IPS-20b (cell line): ENCODE measurements around the gene CRYL1.
A peak's percentile ranks its signal among the peaks of the same experiment; 100 is the strongest.

ENCODE experiments used
- H3K27ac ChIP-seq: one replicate; pipeline ENCODE4 v1.5.1; 2013; ENCODE audit warnings: low read length
- H3K27me3 ChIP-seq: 2 replicates; pipeline ENCODE4 v1.6.1; 2013; ENCODE audit warnings: mild to moderate bottlenecking, low read length, inconsistent platforms; ENCODE audit not compliant: insufficient read depth
- H3K36me3 ChIP-seq: 2 replicates; pipeline ENCODE4 v1.6.1; 2013; ENCODE audit warnings: low read depth, mild to moderate bottlenecking, inconsistent platforms, low read length, moderate library complexity; ENCODE audit not compliant: insufficient read depth
- H3K4me1 ChIP-seq: 2 replicates; pipeline ENCODE4 v1.6.1; 2013; ENCODE audit warnings: mild to moderate bottlenecking, control low read depth, inconsistent platforms, low read length, moderate library complexity; ENCODE audit not compliant: insufficient read depth
- H3K4me3 ChIP-seq: 2 replicates; pipeline ENCODE4 v1.5.1; 2013; ENCODE audit warnings: mild to moderate bottlenecking, low read length, inconsistent platforms
- H3K9ac ChIP-seq: 2 replicates; pipeline ENCODE4 v1.6.1; 2013; ENCODE audit warnings: low read depth, mild to moderate bottlenecking, inconsistent platforms, low read length, moderate library complexity
- H3K9me3 ChIP-seq: 2 replicates; pipeline ENCODE4 v1.6.1; 2013; ENCODE audit warnings: mild to moderate bottlenecking, low read depth, low read length, inconsistent platforms; ENCODE audit not compliant: insufficient read depth

CRYL1 gene, protein sequence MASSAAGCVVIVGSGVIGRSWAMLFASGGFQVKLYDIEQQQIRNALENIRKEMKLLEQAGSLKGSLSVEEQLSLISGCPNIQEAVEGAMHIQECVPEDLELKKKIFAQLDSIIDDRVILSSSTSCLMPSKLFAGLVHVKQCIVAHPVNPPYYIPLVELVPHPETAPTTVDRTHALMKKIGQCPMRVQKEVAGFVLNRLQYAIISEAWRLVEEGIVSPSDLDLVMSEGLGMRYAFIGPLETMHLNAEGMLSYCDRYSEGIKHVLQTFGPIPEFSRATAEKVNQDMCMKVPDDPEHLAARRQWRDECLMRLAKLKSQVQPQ

DNA sequence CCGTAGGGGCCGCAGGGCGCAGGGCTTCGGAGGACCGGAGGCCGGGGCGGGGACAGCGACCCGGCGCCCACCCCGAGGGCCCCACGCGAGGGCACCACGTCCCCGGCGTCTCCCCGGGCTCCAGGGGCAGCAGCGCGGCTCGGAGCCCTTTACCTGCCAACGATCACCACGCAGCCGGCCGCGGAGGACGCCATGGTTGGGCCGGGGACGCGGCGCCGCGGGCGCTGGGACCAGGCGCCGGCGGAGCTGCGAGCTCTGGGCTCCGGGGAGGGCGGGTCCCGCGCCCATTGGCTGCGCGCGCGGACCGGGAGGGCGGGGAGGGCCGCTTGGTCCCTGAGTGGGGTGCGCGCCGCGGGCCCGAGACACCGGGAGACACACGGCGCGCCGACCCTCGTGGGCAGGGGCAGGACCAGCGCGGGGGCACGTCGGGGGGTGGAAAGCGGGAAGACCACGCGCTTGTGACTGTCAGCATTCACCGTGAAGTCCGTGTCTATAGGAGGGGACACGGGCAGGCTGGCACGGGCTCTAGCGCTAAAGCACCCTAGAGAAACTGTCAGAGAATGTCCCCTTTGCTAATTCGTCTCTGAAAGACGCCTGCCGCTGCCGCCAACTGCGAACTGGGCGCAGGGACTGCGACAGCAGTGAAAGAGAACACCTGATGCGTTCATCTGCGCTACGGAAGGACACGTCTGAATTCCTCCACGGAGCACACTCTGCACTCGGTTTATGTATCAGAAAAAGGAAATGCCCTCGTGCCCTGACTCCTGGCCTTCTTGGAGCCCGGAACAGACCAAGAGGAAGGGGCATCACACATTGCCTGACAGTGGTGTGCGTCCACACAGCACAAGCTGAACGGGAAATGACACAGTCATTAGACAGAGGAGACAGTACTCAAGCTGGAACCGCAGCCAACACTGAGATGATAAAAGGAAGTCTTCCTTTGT, at the start of gene CRYL1:
CRYL1 (minus strand) TSS at position 257 of the 944 bp plus-strand sequence; CDS start at position 194, 63 bp downstream.
- no peaks in the 10 kb centered on the region for H3K36me3 ChIP-seq
- peaks cover 56% of the 10 kb centered on the region for H3K27me3 ChIP-seq
- H3K9ac ChIP-seq, result no peak within 1 kb of the TSS; the same call in 1 of the 2 replicates

GRCh38 chr13:20573636-20574035, 48.0 kb upstream of the CRYL1 start:
- H3K27me3 ChIP-seq, result no peaks in the 10 kb centered on the region
- H3K27ac ChIP-seq, result no peak overlapping the region
- H3K36me3 ChIP-seq, result no peaks in the 10 kb centered on the region
- no peak overlapping the region for H3K4me3 ChIP-seq
- no peak overlapping the region for H3K9ac ChIP-seq
- no peaks in the 10 kb centered on the region for H3K9me3 ChIP-seq
- H3K4me1 ChIP-seq, result no peaks in the 10 kb centered on the region

More for the DNA sequence above, at the start of gene CRYL1:
- H3K4me1 ChIP-seq, result peaks cover 14% of the 10 kb centered on the region; the same call in 1 of the 2 replicates
- H3K9me3 ChIP-seq, result no peaks in the 10 kb centered on the region
- H3K4me3 ChIP-seq, result peak within 1 kb of the TSS; percentile 65
- H3K27ac ChIP-seq, result no peak within 1 kb of the TSS

- Histone ChIP-seq H3K27ac (no peak overlapping the region), H3K9me3 (no peaks in the 10 kb centered on the region), H3K9ac (no peak overlapping the region), H3K27me3 (no peaks in the 10 kb centered on the region), H3K4me3 (no peak overlapping the region), H3K36me3 (no peaks in the 10 kb centered on the region), H3K4me1 (no peaks in the 10 kb centered on the region)
Measured at GRCh38 chr13:20573186-20573585, 47.5 kb upstream of the CRYL1 start.

GRCh38 chr13:20571676-20572075, 46.0 kb upstream of the CRYL1 start:
- Histone ChIP-seq H3K9me3 (no peaks in the 10 kb centered on the region), H3K27ac (no peak overlapping the region), H3K4me3 (no peak overlapping the region), H3K9ac (no peak overlapping the region), H3K4me1 (no peaks in the 10 kb centered on the region), H3K36me3 (no peaks in the 10 kb centered on the region), H3K27me3 (no peaks in the 10 kb centered on the region)

- H3K27me3 ChIP-seq, result no peaks in the 10 kb centered on the region
- peaks cover 3% of the 10 kb centered on the region; the same call in 1 of the 2 replicates for H3K9me3 ChIP-seq
- no peaks in the 10 kb centered on the region for H3K4me1 ChIP-seq
- H3K4me3 ChIP-seq, result no peak overlapping the region
- no peak overlapping the region for H3K9ac ChIP-seq
- no peaks in the 10 kb centered on the region for H3K36me3 ChIP-seq
- H3K27ac ChIP-seq, result no peak overlapping the region
Measured at GRCh38 chr13:20570517-20570916, 44.9 kb upstream of the CRYL1 start.

DNA sequence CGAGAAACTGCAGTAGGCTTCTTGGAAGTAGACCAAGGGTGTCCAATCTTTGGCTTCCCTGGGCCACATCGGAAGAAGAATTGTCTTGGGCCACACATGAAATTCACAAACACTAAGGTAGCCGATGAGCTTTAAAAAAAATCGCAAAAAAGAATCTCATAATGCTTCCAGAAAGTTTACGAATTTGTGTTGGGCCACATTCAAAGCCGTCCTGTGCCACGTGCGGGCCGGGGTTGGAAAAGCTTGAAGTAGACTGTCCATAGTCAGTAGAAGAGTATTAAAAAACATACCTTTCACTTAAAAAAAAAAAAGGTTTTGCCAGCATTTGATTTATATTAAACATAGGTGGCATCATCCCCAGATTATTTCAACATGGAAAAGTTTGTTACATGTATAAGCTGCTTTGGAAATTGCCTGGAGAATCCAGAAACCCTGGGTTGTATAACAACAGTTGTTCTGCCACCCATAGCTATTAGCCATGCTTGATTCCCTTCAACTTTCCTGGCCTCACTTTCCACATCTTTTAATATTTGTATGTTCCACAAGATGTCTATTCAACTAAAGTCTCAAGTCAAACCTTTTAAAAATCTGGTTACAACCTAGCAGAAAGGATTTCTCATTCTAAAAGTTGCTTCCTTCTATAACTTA, 42.3 kb upstream of the CRYL1 start:
- no peak overlapping the region for H3K27ac ChIP-seq

DNA sequence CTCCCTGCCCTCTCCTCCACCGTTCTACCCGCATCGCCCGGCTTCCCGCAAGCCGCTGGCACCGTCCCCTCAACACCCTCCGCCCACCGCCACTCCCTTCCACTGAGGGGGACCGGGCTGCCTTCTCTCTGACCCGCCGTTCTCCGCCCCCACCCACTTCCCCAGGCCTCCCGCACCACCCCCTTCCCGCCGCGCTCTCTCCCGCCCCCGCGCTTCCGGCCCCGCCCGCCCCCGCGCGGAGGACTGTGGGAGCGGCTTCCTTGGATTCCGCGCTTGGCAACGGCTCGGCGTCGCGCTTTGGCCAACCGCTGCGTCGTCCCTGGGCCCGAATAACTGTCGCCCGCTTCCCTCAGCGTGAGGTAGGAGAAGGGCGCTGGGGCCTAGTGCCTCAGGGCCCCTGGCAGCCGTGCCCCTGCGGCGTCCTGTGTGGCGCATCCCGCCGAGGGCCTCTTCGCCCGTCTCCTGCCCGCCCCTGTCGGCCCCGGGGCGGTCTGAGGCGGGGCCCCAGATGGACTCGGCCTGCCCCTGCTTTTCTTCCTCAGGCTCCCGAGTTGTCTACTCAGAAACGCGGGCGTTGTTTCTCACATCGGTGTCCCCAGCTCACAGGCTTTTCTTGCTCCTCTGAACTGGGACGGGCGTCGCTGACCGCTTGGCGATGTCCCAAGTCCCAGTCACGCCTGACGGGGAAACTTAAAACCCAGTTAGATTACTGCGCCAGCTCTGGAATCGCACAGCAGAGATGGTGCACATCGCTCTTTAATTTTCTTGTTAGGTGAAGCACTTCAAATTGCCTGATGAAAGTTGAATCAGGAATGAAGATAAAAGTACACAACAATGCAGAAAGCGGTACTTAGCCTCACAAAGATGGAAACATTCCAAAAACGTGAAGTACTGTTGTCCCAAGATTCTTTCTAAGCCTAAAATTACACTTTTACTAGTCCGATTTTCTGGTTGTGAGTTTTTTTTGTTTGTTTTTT, 41.5 kb upstream of the CRYL1 start, which contains the start of gene IFT88:
IFT88 (plus strand) TSS at position 260 of the 977 bp plus-strand sequence. CDS start 7,229 bp downstream, outside the sequence.
- peak within 1 kb of the TSS; percentile 74 for H3K4me3 ChIP-seq
- no peaks in the 10 kb centered on the region for H3K4me1 ChIP-seq
- peak within 1 kb of the TSS; percentile 7 for H3K27ac ChIP-seq
- H3K9me3 ChIP-seq, result peaks cover 15% of the 10 kb centered on the region; the same call in 1 of the 2 replicates
- no peaks in the 10 kb centered on the region for H3K36me3 ChIP-seq
- peak within 1 kb of the TSS; percentile 81 for H3K9ac ChIP-seq
- no peaks in the 10 kb centered on the region for H3K27me3 ChIP-seq

More for the DNA sequence above, 42.3 kb upstream of the CRYL1 start:
- Histone ChIP-seq H3K36me3 (no peaks in the 10 kb centered on the region), H3K9ac (peak overlapping the region; percentile 81; the same call in 1 of the 2 replicates), H3K4me3 (peak overlapping the region; percentile 74), H3K9me3 (peaks cover 15% of the 10 kb centered on the region; the same call in 1 of the 2 replicates), H3K27me3 (no peaks in the 10 kb centered on the region), H3K4me1 (no peaks in the 10 kb centered on the region)

DNA sequence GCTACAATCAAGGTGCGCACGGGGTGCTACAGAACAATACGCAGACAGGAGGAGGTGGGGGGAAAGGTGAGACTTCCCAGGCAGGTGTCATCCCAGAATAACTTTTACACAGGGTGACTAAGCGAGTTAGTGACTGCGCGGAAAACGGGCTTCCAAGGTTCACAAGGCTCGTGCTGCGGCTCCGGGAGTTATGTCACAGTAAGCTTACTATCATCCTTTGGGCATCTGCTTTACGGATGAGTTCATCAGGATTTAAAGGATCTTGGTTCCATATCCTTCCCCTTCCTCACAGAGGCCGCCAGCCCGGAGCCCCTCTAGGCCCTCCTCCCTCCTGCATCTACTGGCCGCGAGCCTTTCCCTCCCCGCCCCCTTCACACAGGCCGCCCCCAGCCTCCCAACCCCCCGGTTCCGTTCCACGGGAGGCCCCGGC, 40.8 kb upstream of the CRYL1 start:
- peak overlapping the region; percentile 81 for H3K9ac ChIP-seq
- no peaks in the 10 kb centered on the region for H3K4me1 ChIP-seq
- H3K4me3 ChIP-seq, result peak overlapping the region; percentile 74
- H3K36me3 ChIP-seq, result no peaks in the 10 kb centered on the region
- H3K27ac ChIP-seq, result no peak overlapping the region
- peaks cover 15% of the 10 kb centered on the region; the same call in 1 of the 2 replicates for H3K9me3 ChIP-seq
- H3K27me3 ChIP-seq, result no peaks in the 10 kb centered on the region

DNA sequence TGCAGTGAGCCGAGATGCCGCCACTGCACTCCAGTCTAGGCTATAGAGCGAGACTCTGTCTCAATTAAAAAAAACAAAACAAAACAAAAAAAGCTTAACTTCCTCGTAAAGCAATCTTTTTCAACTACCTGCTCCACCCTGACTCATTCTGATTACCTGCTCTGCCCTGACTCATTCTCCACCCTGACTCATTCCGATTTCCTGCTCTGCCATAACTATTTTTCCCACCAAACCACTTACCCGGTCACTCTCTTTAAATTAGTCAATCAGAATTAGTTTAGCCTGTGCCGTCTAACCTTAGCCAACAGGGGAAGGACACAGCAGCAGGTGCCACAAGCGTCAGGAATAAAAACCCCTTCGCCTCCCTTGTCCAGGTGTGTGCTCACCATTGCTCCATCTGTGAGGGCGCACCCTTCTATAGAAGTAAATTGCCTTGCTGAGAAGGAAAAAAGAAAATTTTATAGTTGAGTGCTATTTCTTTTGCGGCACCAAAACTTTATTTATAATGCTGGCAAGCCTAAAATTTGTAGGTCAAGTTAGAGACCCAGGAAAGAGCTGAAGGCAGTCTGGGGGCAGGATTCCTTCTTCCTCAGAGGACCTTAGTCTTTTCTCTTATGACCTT, 39.6 kb upstream of the CRYL1 start:
- H3K4me3 ChIP-seq, result peak overlapping the region; percentile 74; the same call in 1 of the 2 replicates
- peaks cover 15% of the 10 kb centered on the region; the same call in 1 of the 2 replicates for H3K9me3 ChIP-seq
- no peak overlapping the region for H3K27ac ChIP-seq

DNA sequence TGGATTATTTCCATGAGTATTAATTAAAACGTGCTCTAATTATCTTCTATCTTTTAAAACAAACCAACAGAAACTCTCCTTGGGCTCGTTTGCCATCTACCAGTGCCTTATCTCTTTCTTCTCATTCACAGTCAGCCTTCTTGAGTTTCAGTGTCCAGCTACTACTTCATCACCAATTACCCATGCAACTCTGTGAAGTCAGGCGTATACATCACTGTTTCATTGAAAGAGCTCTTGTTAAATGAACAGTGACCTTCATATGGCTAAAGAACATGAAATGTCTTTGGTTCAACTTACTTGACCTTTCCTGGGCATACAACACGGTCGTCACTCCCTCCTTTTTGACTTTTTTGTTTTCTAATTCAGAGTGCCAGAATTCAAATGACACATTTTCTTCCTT, 36.1 kb upstream of the CRYL1 start:
- Histone ChIP-seq H3K4me3 (no peak overlapping the region), H3K9me3 (peaks cover 15% of the 10 kb centered on the region; the same call in 1 of the 2 replicates), H3K4me1 (no peaks in the 10 kb centered on the region)

More for the DNA sequence above, 39.6 kb upstream of the CRYL1 start:
- Histone ChIP-seq H3K27me3 (no peaks in the 10 kb centered on the region), H3K4me1 (no peaks in the 10 kb centered on the region), H3K36me3 (no peaks in the 10 kb centered on the region), H3K9ac (no peak overlapping the region)

More for the DNA sequence above, 36.1 kb upstream of the CRYL1 start:
- Histone ChIP-seq H3K9ac (no peak overlapping the region), H3K36me3 (no peaks in the 10 kb centered on the region), H3K27me3 (no peaks in the 10 kb centered on the region), H3K27ac (no peak overlapping the region)
